CD4-positive, alpha-beta T cell (primary cell): ENCODE results near the gene ATL3. TPM values are rescaled to one million over a fixed set of nuclear protein-coding genes. Genes with fewer than 3 reads are reported as not detected.
A peak's percentile ranks its signal among the peaks of the same experiment; 100 is the strongest.

Experiments used
- ATAC-seq: fragments of 200-7000 bp; cut with Tn5 transposase; one replicate; pipeline ENCODE4 v1.10.0; 2022; ENCODE audit warnings: mild to moderate bottlenecking; ENCODE audit not compliant: poor library complexity
- CTCF ChIA-PET: fragments of 350-600 bp; sonication (Branson Sonifier 250); formaldehyde crosslinking; loops from one replicate; lab custom pipeline; 2021; ENCODE audit warnings: antibody characterized with exemption, inconsistent platforms; lab: Charles Lee
- POLR2A ChIA-PET: fragments of 350-600 bp; sonication (Branson Sonifier 250); formaldehyde crosslinking; loops from one replicate; lab custom pipeline; 2021; ENCODE audit warnings: antibody characterized with exemption, inconsistent platforms; lab: Charles Lee
- DNase-seq, 14 experiments: peaks; one replicate each; pipeline ENCODE4 v3.0.0-alpha.2; 2013 to 2020; ENCODE audit warnings: mixed read lengths in 2 of 14
- H3K27ac ChIP-seq, 2 donors: one replicate each; pipeline versions ENCODE4 v1.5.1 to v1.7.0; 2013; ENCODE audit warnings: low read length in 2 of 2, low read depth in 1 of 2, mild to moderate bottlenecking in 1 of 2
- H3K27me3 ChIP-seq, 2 experiments: 1 replicate in 1 of 2; 2 replicates in 1 of 2; pipeline versions ENCODE4 v1.6.1 to v1.7.0; 2013; ENCODE audit warnings: low read length in 2 of 2, control low read depth in 1 of 2, mild to moderate bottlenecking in 1 of 2, moderate library complexity in 1 of 2; ENCODE audit not compliant: insufficient read depth in 2 of 2, control insufficient read depth in 1 of 2
- H3K36me3 ChIP-seq: one replicate; pipeline ENCODE4 v1.6.1; 2013; ENCODE audit warnings: low read length, control low read depth; ENCODE audit not compliant: insufficient read depth
- H3K4me1 ChIP-seq: one replicate; pipeline ENCODE4 v1.6.1; 2013; ENCODE audit warnings: low read length, control low read depth; ENCODE audit not compliant: insufficient read depth
- H3K4me3 ChIP-seq: one replicate; pipeline ENCODE4 v1.5.1; 2013; ENCODE audit warnings: mild to moderate bottlenecking, low read length, moderate library complexity
- H3K9me3 ChIP-seq, 2 experiments: 1 replicate in 1 of 2; 2 replicates in 1 of 2; pipeline versions ENCODE4 v1.6.1 to v1.7.0; 2013; ENCODE audit warnings: low read length in 2 of 2, mild to moderate bottlenecking in 2 of 2, control low read depth in 1 of 2, moderate library complexity in 1 of 2; ENCODE audit not compliant: control insufficient read depth in 1 of 2, insufficient read depth in 1 of 2
- H3K27ac Mint-ChIP-seq: one replicate; pipeline ENCODE4 v1.8.0; 2020; ENCODE audit warnings: mixed read lengths
- H3K27me3 Mint-ChIP-seq: one replicate; pipeline ENCODE4 v1.8.0; 2021; ENCODE audit warnings: mixed read lengths
- H3K36me3 Mint-ChIP-seq: one replicate; pipeline ENCODE4 v1.8.0; 2021; ENCODE audit warnings: low read depth, mixed read lengths
- H3K4me1 Mint-ChIP-seq: one replicate; pipeline ENCODE4 v1.8.0; 2021; ENCODE audit warnings: low read depth, mixed read lengths
- H3K4me3 Mint-ChIP-seq: one replicate; pipeline ENCODE4 v1.8.0; 2020; ENCODE audit warnings: mild to moderate bottlenecking, mixed read lengths
- H3K9me3 Mint-ChIP-seq: one replicate; pipeline ENCODE4 v1.8.0; 2020; ENCODE audit warnings: mixed read lengths
- intact Hi-C, 2 experiments: fragments of 100-400 bp; cut with DNase I in 1 of 2; cut with micrococcal nuclease in 1 of 2; formaldehyde crosslinking; loops; one replicate each; pipeline versions ENCODE4 v1.15.1 to v1.9.0; 2023 to 2025; cut with DNase I, micrococcal nuclease
- total RNA-seq, 174 experiments: library from RNA in 2 of 174; stranded (reverse) in 2 of 174; gene quantifications; one replicate each; pipeline ENCODE4 v1.2.3 and lab custom pipeline; 2021 to 2026
- TF ChIP-seq, protein P1 (sequence below): fragments of 200-600 bp; IDR thresholded peaks from one replicate; pipeline ENCODE4 v1.8.0; 2022; ENCODE audit warnings: antibody characterized with exemption, mild to moderate bottlenecking

Gene ATL3
- total RNA-seq, 2 experiments from 2014 or later, result 14.5 to 16.5 TPM

GRCh38 chr11:63652671-63653070 lies 18.5 kb downstream of the ATL3 start:
- intact Hi-C loops, result no loop called here
- no peak overlapping the region for H3K27ac ChIP-seq
- CTCF ChIA-PET, result no interaction called here
- H3K27me3 Mint-ChIP-seq, result no peaks in the 10 kb centered on the region
- DNase-seq (peak in 1 of 14 experiments; percentile 21), ATAC-seq (no peak)
- H3K4me3 ChIP-seq, result no peak overlapping the region
- TF ChIP-seq, protein P1, sequence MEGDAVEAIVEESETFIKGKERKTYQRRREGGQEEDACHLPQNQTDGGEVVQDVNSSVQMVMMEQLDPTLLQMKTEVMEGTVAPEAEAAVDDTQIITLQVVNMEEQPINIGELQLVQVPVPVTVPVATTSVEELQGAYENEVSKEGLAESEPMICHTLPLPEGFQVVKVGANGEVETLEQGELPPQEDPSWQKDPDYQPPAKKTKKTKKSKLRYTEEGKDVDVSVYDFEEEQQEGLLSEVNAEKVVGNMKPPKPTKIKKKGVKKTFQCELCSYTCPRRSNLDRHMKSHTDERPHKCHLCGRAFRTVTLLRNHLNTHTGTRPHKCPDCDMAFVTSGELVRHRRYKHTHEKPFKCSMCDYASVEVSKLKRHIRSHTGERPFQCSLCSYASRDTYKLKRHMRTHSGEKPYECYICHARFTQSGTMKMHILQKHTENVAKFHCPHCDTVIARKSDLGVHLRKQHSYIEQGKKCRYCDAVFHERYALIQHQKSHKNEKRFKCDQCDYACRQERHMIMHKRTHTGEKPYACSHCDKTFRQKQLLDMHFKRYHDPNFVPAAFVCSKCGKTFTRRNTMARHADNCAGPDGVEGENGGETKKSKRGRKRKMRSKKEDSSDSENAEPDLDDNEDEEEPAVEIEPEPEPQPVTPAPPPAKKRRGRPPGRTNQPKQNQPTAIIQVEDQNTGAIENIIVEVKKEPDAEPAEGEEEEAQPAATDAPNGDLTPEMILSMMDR, result no peak
- no peaks in the 10 kb centered on the region for H3K27me3 ChIP-seq
- no peaks in the 10 kb centered on the region for H3K9me3 ChIP-seq
- H3K4me3 Mint-ChIP-seq, result no peak overlapping the region
- POLR2A ChIA-PET, result interaction anchor here (0.6 kb wide), 1 partner anchor 14 kb away, joined by 3 read pairs; no protein-coding TSS in a partner anchor
- peaks cover 16% of the 10 kb centered on the region for H3K4me1 Mint-ChIP-seq
- peak overlapping the region; percentile 34 for H3K27ac Mint-ChIP-seq
- H3K36me3 Mint-ChIP-seq, result peaks cover 62% of the 10 kb centered on the region
- peaks cover 6% of the 10 kb centered on the region for H3K4me1 ChIP-seq
- H3K9me3 Mint-ChIP-seq, result no peaks in the 10 kb centered on the region
- peaks cover 41% of the 10 kb centered on the region for H3K36me3 ChIP-seq

DNA sequence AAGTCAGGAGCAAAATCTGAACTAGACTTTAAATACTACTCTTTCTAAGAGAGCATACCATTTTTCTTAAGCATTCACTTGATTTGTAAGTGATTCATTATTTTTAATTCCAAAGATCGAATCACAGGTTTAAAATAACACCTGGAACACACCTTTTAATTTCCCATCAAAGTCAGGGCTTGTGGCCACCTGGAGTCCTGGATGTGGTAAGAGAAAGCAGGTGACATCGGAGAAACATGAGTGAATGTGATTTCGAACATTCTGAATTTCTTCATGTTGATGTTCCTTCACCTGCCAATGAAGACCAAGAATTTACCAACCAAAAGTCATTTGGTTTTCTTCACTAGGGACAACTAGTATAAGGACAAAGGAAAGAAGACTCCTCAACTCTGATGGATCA lies 28.0 kb downstream of the ATL3 start:
- H3K36me3 ChIP-seq, result peaks cover 62% of the 10 kb centered on the region
- no peak overlapping the region for H3K4me3 ChIP-seq
- Mint-ChIP-seq H3K4me3 (no peak overlapping the region), H3K27me3 (no peaks in the 10 kb centered on the region), H3K4me1 (peaks cover 6% of the 10 kb centered on the region), H3K27ac (peak overlapping the region; percentile 10), H3K9me3 (no peaks in the 10 kb centered on the region), H3K36me3 (peaks cover 78% of the 10 kb centered on the region)
- H3K9me3 ChIP-seq, result no peaks in the 10 kb centered on the region
- no peaks in the 10 kb centered on the region for H3K4me1 ChIP-seq
- TF ChIP-seq, protein P1, result no peak
- ChIA-PET CTCF (interaction anchor here (1.1 to 1.6 kb wide), 3 partner anchors 14 to 164 kb away, joined by 3 to 6 read pairs (median 4); no protein-coding TSS in a partner anchor), POLR2A (no interaction called here)
- no peak overlapping the region for H3K27ac ChIP-seq
- H3K27me3 ChIP-seq, result no peaks in the 10 kb centered on the region
- ATAC-seq (no peak), DNase-seq (no peak)
- intact Hi-C loops, result no loop called here

- TF ChIP-seq, protein P1, result no peak
- no peak overlapping the region for H3K27ac ChIP-seq
- H3K9me3 ChIP-seq, result no peaks in the 10 kb centered on the region
- Mint-ChIP-seq H3K4me3 (no peak overlapping the region), H3K27ac (peak overlapping the region; percentile 10), H3K9me3 (no peaks in the 10 kb centered on the region), H3K36me3 (peaks cover 69% of the 10 kb centered on the region), H3K4me1 (peaks cover 10% of the 10 kb centered on the region), H3K27me3 (no peaks in the 10 kb centered on the region)
- DNase-seq (no peak), ATAC-seq (no peak)
- intact Hi-C loops, result loop anchor here in 1 of 2 experiments (1.0 kb wide), 1 partner anchor 95 kb away; no protein-coding TSS in a partner anchor
- POLR2A ChIA-PET, result interaction anchor here (0.6 kb wide), 1 partner anchor 125 kb away, joined by 3 read pairs; no protein-coding TSS in a partner anchor
- no peaks in the 10 kb centered on the region for H3K4me1 ChIP-seq
- no peaks in the 10 kb centered on the region for H3K27me3 ChIP-seq
- peaks cover 54% of the 10 kb centered on the region for H3K36me3 ChIP-seq
- CTCF ChIA-PET, result interaction anchor here (1.6 kb wide), 1 partner anchor 162 kb away, joined by 6 read pairs; no protein-coding TSS in a partner anchor
- no peak overlapping the region for H3K4me3 ChIP-seq
Measured at GRCh38 chr11:63641727-63642126, 29.4 kb downstream of the ATL3 start.
